GM21723 (cell line): ENCODE results near the gene ASCC3.

Experiments
- ATAC-seq: cut with Tn5 transposase; IDR thresholded peaks from one replicate; pipeline ENCODE4 v1.9.1; 2021; ENCODE audit warnings: mild to moderate bottlenecking, moderate library complexity; ENCODE audit not compliant: unreplicated experiment

Gene ASCC3

DNA sequence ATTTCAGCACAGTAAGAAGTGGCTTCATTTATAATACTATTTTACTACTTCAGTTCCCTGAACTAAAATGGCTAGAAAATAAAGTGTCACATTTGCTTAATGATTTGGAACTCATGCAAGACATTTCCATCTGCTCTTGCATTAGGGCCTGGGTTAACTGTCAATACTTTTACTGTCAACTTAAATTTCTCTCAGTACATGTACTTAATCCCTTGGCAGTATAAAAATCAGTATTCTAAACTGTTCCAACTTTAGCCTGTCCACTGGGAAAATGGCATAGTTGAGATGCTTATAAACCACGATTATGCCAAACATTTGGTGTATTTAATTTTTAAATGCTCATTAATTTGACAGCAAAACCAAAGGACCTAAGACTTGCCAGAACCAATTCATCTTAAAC is 154.5 kb downstream of the ASCC3 start:
- ATAC-seq, result no peak

DNA sequence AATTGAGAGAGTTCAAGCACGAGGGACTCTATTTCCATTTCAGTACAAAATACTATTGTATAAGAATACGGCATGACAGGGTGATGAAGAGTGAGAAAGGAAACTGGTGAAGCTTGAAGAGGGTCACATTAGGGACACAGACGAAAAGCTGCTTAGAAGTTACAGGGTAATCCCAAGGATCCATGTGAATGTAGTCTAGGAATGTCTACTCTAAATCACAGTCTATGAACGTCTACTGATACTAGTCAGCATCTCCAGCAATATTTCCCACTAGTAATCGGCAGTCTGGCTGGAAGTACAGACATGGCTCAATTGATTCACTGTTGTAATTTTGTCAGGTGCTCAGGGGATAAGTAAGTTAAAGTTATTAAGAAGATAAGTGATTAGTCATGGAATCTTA is 156.4 kb downstream of the ASCC3 start:
- no peak for ATAC-seq

DNA sequence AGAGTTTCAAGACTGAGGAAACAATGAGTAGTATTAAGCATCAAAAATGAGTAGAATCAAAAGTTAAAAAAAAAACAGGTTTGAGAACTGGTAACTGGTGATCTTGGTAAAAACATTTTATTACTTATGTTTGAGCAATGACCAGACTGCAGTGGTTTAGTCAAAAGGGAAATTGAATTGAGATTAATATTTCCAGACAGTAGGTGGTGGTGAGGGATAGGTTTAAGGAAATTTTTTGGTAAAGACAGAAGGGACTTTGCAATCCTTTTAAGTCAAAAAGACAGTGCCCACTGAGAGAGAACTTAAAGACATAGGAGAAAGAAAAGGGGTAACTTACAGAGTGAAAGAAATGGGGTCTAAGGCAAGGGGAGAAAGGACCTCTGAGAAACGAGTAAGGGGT is 156.9 kb downstream of the ASCC3 start:
- no peak for ATAC-seq

DNA sequence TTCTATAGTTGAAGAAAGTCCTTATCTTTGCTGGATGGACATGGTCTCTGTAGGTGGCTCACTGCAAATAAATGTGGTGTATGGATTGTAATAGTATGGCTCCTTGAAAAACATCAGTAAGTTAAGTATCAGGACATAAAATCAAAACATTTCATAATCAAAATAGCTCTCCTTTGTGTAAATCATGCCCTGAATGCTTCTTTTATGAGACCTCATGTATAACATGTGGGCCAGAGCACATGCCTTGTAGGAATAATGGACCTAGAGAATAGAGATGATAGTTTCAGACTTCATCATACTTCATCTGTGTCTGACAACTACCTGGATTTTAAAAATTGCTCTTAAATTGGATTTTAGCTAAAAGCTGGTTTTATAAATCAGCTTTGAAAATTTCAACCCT is 159.9 kb downstream of the ASCC3 start:
- ATAC-seq, result no peak

DNA sequence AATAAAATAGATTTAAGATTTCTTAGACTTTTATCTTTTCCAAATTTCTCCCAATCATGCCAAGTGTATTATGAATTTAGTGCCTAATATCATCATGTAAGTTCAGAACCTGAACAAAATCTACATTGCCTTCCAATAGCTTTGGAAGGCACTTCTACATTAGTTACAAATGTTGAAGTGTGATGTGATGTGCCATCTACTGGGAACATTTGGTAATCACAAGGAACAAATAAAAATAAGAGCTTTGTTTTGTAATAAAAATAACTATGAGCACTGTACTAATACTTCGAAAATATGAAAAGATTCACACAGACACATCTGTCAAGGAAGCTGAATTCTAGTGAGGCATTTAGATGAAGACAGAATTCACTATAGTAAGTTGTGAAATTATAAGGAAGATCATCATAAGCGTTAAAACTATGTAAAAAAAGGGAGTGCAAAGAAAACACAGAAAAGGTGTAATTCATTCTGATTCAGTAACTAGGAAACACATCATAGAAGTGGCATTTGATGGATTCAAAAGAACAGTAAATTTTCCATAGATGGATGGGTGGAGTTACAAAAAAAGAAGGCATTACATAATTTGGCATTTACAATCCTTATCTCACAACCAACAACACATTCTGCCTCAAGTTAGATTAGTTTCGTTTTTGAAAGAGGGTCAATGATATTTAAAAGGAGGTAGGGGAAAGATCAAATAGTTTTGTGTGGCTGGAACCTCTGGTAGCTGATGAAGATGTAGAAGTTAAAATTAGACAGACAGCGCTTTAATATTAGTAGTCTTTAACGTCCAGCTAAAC is 161.0 kb downstream of the ASCC3 start:
- ATAC-seq, result peak; percentile 58

DNA sequence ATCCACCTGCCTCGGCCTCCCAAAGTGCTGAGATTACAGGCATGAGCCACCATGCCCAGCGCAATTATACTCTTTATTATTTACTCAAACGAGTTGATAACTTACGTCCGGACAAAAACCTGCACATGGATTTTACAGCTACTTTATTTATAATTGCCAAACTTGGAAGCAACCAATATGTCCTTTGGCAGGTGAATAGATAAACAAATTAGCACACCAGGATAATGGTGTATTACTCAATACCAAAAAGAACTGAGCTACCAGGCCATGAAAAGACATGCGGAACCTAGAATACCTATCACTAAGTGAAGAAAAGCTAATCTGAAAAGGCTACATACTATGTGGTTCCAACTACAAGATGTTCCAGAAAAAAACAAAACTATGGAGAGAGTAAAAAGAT is 168.1 kb downstream of the ASCC3 start:
- no peak for ATAC-seq

DNA sequence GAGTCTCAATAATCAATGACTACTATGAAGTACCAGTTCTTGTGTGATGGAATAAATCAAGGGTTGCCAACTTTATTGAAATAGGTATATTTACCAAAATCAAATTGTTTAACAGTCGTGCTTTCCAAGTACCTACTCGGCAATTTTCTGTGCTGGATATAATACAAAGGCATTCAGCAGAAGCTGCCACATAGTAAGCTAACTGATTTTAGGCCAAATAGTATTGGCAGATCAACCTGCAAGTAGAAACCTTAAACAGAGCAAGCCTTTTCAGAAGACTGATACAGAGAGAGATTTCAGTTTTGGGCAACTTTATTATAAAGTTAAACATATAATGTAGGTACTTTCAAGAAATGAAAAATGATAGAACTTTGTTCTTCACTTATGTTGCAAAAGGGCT is 174.6 kb downstream of the ASCC3 start:
- no peak for ATAC-seq

DNA sequence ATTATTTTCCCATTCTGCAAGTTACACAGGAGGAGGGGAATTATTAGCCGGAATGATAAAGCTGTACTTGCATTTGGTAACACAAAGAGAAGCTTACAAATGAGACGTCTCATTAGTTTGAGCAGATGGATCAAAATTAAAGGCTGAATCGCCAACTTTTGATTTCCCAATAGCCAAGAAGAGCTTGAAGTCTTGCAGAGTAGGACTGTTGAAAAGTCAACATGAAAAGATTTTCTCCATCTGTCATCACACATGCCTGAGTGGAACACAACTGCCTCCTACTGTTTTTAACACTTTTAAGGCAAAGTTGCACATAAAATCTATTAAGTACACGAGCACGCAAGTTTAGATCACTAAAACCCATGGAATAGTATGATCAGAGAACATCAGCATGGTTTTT is 176.2 kb downstream of the ASCC3 start:
- no peak for ATAC-seq

DNA sequence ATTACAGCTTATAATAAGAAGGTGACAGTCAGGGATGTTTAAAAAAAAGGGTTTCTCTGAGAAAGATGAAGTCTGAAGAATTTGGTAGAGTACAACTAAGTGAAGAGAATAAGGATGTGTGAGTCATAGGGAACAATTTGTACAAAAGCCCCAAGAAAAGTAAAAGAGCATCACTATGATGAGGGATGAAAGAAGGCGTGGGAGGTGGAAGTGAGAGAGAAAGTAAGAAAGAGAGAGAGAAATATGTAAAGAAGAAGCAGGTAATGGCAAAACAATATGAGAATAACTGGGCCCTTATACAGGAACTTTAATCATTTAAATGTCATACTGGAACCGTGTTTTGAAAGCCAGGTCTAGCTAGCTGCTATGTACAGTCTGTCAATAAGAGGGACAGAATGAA is 179.4 kb downstream of the ASCC3 start:
- ATAC-seq, result no peak

DNA sequence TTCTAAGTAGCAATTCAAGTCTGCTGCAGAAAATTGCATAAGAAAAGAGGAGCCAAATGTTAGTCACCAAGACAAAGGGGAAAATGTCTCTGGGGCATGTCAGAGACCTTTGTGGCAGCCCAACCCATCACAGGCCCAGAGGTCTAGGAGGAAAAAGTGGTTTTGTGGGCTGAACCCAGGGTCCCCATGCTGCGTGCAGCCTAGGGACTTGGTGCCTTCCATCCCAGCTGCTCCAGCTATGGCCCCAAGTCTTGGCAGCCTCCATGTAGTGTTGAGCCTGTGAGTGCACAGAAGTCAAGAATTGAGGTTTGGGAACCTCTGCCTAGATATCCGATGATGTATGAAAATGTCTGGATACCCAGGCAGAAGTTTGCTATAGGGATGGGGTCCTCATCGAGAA is 181.1 kb downstream of the ASCC3 start:
- ATAC-seq, result no peak

DNA sequence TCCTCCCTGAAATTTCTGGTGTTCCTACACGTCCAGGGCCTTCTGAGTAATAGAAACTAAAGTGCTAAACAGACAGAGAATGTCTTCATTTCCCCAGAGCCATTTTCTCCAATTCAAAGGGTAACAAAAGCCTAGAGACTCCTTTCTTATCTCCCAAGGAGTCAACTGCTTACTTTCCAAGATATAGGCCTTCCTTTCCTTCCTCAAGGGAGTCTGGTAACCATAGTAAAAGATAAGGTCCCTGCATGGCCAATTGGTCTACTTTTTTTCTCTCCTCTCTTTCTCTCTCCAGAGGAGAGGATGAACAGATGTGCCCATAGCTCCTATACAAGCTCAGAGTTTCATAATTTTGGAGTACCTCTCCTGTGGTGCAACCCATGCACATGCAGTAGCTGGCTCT is 185.7 kb downstream of the ASCC3 start:
- no peak for ATAC-seq

DNA sequence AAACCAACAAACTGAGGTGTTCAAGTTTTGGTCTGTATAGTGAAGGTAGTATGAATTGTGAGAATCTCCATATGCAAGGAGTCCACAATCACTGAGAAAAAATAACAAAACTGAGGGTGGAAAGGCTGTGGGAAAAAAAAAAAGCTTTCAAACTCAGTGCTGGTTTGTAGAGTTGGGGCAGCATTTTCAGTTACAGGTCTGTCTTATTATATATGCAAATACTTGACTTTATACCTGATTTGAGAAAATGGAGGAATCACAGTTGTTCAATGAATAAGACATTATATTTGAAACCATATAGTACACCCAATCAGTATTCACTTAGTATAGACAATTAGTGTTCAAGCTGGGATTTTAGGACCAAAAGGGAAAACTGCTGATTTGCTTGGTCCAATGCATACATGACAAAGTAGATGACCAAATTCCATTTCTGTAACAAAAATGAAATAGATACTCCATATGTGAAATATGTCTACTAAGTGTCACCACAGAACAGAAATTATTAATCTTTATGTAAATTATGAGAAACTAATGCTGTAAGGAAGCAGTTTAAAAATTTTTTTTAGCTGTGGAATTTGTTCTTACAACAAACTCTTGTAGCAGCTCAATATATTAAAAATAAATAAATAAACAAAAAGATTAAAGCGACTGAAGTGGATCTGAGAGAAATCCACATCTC is 187.7 kb downstream of the ASCC3 start:
- ATAC-seq, result no peak

DNA sequence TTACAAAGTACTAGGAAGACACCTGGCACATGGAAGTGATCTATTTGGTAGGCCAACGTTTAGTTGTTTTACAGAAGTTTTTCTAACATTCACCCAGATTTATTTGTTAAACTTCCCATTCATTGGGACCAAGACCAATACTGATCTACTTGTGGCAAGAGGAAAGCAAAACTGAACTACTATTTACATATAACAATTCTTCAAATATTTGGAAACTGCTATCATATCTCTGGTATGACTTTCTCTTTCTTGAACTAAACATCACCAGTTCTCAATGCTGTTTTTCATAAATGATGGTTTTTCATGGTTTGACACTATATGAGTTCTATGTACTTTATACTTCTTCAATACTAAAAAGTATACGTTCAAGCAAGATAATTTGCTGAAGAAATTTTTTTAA is 189.2 kb downstream of the ASCC3 start:
- no peak for ATAC-seq

DNA sequence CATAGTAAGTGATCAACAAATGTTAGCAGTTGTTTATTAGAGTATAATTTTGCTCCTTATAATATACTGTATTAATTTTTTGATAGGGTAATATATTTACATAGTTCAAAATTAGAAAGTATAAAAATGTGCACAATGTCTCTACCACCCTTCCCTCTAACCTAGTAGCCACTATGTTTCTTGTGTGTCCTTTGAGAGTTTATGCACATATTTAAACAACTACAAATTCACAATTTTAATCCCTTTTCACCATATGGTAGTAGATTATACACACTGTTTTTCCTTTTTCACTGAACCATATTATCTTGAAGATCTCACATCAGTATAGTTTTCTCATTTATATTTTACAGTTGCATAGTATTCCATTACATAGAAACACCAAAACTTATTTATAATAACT is 194.9 kb downstream of the ASCC3 start:
- no peak for ATAC-seq

DNA sequence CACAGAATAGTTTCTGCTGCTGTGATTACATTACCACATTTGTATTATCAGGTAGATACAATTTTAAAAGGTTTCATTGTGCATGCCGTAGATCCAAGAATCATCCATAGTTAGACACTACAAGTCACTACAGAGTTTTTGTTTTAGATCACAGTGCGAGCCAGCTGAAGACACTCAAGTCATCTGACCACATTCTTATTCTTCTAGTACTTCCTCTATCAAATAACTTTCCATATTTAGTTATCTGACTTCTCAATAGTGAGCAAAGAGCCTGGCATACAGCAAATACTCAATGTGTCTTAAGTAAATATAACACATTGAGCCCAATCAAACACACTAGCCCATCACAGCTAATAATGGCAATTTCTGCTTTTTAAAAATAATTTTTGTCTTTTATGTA is 195.4 kb downstream of the ASCC3 start:
- ATAC-seq, result no peak

DNA sequence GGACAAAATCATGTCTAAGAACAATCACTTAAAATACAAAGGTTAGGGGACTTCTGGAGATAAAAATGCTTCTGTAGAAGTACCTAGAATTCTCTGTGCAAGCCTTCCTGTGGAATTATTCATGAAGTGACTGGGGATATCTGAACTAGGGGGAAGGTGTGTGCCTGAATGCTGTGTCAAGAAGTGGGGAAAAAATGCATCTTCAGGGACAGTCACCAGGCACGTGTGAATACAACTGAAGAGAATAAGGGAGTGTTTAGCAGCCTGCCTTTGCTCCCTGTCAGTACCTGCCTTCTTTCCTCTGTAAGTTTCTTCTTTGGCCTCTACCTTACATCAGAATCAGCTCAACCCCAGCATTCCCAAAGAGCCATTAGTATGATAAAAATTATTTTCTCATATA is 201.0 kb downstream of the ASCC3 start:
- ATAC-seq, result no peak

DNA sequence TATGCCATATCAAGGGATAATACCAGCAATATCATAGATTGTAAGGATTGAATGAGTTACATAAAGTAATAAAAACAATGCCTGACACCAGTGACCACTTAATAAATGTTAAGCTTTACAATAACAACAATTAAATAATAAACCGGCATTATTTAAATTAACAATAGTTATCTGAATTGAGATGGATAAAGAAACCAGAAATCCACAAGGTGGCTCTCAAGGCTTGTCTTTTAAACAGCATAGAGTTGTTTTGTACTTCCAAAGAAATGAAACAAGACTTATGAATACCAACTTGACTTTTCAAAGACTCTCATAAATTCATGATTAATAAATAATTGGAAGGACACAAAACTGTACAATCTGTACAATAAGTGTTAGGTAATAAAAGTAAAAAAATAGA is 203.1 kb downstream of the ASCC3 start:
- no peak for ATAC-seq

DNA sequence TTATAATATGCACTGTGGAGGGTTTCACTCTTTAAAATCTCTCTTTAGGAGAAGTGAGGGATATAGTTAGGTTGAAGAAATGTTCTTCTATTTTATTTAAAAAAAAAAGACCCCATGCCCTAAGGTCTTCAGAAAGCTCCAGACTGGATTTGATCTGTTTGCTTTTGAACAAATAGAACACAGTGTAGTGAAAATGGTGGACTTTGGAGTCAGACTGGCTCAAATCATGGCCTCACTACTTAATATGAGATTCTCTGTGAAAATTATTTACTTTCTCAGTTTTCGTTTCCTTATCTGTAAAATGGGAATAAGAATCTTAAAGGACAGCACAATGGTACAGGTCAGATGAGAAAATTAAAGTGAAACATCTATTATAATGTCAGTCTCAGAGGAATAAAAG is 203.9 kb downstream of the ASCC3 start:
- no peak for ATAC-seq

DNA sequence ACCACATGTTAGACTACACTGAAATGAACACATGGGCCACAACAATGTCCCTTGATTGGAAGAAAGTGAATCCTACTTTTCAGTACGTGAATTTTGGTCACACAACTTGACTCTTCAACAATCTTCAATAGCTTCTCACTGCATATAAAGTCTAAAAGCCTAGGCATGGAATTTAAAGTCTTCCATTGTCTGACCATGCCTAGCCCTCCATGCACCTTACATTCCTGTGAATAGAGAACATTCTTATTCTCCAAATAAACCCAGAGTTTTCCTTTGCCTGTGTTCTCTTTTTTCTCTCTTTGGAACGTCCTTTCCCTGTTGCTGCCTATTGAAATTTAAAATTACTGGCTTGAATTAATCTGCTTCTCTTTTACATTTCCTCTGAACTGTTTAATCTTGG is 207.5 kb downstream of the ASCC3 start:
- no peak for ATAC-seq

DNA sequence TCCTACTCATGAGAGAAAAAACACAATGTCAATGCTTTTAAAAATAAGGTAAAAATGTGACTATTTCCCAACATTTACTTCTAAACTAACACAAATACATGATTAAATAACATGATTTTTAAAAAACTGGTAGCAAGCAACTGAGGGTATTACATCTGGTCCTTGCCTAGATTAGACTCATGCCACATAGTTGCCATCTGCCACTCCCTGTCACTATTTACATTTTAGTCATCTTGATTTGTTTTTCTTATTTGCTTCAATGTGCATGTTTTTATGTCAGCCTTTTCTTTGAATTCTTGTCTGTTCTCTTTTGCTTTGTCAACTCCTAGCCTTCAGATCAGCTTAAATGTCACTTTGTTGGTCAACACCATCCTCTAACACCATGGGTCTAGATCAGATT is 209.4 kb downstream of the ASCC3 start:
- ATAC-seq, result no peak

DNA sequence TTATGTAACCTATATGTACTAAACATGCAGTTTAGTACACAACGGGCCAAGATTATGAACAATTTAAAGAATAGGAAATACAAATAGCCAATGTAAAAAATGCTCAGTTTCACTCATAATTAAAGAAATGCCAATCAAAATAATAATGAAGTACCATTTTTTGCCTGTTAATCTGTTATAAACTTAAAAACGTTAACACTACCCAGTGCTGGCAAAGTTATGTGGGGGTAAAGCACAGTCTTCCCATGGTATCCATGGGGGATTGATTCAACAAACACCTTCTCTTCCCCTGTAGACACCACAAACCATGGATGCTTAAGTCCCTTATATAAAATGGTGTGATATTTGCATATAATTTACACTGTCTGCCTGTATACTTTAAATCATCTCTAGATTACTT is 211.1 kb downstream of the ASCC3 start:
- no peak for ATAC-seq

DNA sequence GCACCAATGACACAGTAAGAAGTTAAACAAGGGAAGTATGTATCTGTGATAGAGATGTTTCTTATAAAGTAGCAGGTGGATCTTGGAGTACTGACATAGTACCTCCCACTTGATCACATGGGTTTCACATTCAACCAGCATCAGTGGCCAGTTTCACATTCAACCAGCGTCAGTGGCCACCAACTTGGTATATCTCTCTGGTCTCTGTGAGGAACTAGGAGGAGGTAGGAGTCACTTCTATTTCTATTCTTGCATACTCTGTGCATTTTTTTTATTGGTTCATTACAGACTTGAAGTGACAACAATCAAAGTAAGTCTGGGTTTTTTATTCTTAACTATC is 216.1 kb downstream of the ASCC3 start:
- ATAC-seq, result peak; percentile 99
